Smooth muscle cell of bladder (primary cell): ENCODE measurements around the gene ARHGAP28. TPM values are rescaled to one million over a fixed set of nuclear protein-coding genes. Genes with fewer than 3 reads are reported as not detected.

Experiments
- total RNA-seq: library from RNA; depleted of rRNA; stranded (reverse); fragments of >200 nt; gene quantifications from 2 replicates; pipeline ENCODE4 v1.2.3, GENCODE V29; 2014

The ARHGAP28 gene, protein sequence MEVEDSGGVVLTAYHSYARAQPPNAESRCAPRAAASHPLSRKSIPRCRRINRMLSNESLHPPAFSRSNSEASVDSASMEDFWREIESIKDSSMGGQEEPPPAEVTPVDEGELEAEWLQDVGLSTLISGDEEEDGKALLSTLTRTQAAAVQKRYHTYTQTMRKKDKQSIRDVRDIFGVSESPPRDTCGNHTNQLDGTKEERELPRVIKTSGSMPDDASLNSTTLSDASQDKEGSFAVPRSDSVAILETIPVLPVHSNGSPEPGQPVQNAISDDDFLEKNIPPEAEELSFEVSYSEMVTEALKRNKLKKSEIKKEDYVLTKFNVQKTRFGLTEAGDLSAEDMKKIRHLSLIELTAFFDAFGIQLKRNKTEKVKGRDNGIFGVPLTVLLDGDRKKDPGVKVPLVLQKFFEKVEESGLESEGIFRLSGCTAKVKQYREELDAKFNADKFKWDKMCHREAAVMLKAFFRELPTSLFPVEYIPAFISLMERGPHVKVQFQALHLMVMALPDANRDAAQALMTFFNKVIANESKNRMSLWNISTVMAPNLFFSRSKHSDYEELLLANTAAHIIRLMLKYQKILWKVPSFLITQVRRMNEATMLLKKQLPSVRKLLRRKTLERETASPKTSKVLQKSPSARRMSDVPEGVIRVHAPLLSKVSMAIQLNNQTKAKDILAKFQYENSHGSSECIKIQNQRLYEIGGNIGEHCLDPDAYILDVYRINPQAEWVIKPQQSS
- 1.5 and 10.5 TPM in 2 replicates for total RNA-seq

DNA sequence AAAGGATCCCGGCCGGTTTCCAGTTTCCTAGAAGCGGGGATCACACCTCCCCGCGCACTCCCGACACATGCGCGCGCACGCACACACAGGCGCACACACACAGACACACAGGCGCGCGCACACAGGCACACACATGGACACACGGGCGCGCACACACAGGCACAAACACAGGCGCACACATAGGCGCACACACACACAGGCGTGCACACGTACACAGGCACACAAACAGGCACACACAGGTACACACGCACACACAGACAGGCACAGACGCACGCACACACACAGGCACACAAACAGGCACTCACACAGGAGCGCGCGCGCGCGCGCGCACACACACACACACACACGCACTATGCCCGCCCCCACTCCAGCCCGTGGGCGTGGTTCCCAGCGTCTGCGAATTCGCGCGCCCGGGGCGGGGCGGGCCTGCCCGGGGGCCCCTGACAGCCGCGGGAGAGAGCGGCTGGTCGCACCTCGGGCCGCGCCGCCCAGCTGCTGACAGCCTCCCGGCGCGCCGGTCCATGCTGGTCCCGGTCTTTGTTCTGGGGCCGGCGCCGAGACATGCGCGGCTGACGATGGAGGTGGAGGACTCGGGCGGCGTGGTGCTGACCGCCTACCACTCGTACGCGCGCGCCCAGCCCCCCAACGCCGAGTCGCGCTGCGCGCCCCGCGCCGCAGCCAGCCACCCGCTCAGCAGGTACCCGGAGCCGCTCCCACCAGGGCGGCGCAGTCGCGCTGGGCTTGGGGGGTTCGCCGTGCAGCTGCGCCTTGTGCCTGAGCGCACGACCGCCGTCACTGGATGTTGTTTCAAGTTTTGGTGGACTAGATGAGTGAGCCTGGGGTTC is at the start of gene ARHGAP28:
Gene ARHGAP28 (plus strand): TSS at position 470 of the 845 bp plus-strand sequence. CDS start 106 bp downstream, at position 576.

